MG63 (cell line): Measurements from ENCODE around the gene RAD54L2. TPM values are rescaled to one million over a fixed set of nuclear protein-coding genes. Genes with fewer than 3 reads are reported as not detected.

Experiments
- DNase-seq: peaks from one replicate; pipeline ENCODE4 v3.0.0-alpha.2; 2020
- H3K27me3 ChIP-seq: fragments of 250-450 bp; sonication (Bioruptor Pico); 2 replicates; pipeline ENCODE4 v1.5.1; 2020; ENCODE audit warnings: mild to moderate bottlenecking, moderate library complexity
- H3K36me3 ChIP-seq: fragments of 250-450 bp; sonication (Bioruptor Pico); 2 replicates; pipeline ENCODE4 v1.5.1; 2020; ENCODE audit warnings: mild to moderate bottlenecking, moderate library complexity
- H3K4me3 ChIP-seq: fragments of 250-450 bp; sonication (Bioruptor Pico); 2 replicates; pipeline ENCODE4 v1.5.1; 2020; ENCODE audit warnings: mild to moderate bottlenecking, moderate library complexity
- H3K9me3 ChIP-seq: fragments of 250-450 bp; sonication (Bioruptor Pico); 2 replicates; pipeline ENCODE4 v1.5.1; 2020; ENCODE audit warnings: mild to moderate bottlenecking, moderate library complexity
- total RNA-seq: library from RNA; depleted of rRNA; stranded (reverse); fragments of >200 nt; shearing (Covaris generic); gene quantifications from 2 replicates; pipeline ENCODE4 v1.2.3, GENCODE V29; 2014; ENCODE audit warnings: low replicate concordance; rRNA removed

The RAD54L2 gene
- total RNA-seq, 1 experiment from 2014 or later = 5.9 TPM

GRCh38 chr3:51580418-51580817 is 41.9 kb downstream of the RAD54L2 start:
- Histone ChIP-seq H3K36me3 (no peaks in the 10 kb centered on the region), H3K4me3 (no peak overlapping the region), H3K27me3 (no peaks in the 10 kb centered on the region), H3K9me3 (no peaks in the 10 kb centered on the region)
- no peak for DNase-seq

GRCh38 chr3:51581524-51581923 is 43.0 kb downstream of the RAD54L2 start:
- Histone ChIP-seq H3K9me3 (no peaks in the 10 kb centered on the region), H3K4me3 (no peak overlapping the region), H3K27me3 (no peaks in the 10 kb centered on the region), H3K36me3 (no peaks in the 10 kb centered on the region)
- DNase-seq = no peak

DNA sequence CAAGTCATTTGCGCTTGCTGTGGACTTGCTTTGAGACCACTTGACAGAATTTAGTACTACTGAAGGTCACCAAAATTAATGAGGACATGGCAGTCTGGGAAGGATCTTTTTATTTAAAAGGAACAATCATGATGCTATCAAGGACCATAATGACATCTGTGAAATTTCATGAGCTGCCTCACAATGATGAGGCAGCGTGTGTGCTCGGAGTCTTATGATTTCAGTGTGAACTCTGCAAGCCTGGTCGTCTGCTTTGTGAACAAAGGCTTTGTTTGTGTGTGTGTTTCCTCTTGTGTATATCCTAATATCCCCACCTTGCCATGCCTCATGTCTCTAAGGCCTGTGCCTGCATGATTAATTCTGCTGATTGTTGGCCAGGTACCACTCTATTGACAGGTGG is 46.7 kb downstream of the RAD54L2 start:
- Histone ChIP-seq H3K27me3 (no peaks in the 10 kb centered on the region), H3K9me3 (no peaks in the 10 kb centered on the region), H3K4me3 (no peak overlapping the region), H3K36me3 (no peaks in the 10 kb centered on the region; the same call in 1 of the 2 replicates)
- no peak for DNase-seq

DNA sequence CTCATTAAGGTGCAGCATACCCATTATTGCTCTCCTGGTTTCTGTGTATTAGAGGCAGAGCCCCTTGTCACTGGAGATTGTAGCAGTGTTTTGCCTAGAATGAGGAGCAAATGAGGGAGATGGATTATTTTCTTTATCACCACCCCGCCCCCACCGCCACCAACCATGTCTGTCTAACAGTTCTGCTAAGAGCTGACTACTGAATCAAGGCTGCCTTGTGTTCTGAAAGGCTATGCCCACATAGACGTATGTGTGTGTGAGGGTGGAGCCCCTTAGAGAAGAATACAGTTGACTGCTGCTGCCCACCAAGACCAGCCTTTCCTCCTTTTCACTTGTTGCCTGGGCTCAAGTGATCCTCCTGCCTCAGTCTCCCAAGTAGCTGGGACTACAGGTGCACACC is 47.4 kb downstream of the RAD54L2 start:
- Histone ChIP-seq H3K9me3 (no peaks in the 10 kb centered on the region), H3K36me3 (no peaks in the 10 kb centered on the region; the same call in 1 of the 2 replicates), H3K27me3 (no peaks in the 10 kb centered on the region), H3K4me3 (no peak overlapping the region)
- DNase-seq = no peak

Other genes starting within 250 kb of the RAD54L2 start
- gene MANF, start 153.4 kb upstream of the RAD54L2 start, total RNA-seq = 94.0 and 129 TPM in 2 replicates
- 24.6 and 25.2 TPM in 2 replicates for gene RBM15B, start 147.4 kb upstream of the RAD54L2 start, total RNA-seq
- 7.3 and 11.0 TPM in 2 replicates for gene DCAF1, start 38.7 kb upstream of the RAD54L2 start, total RNA-seq
- gene TEX264, start 132.5 kb downstream of the RAD54L2 start, total RNA-seq = 35.9 and 64.1 TPM in 2 replicates
- gene GRM2, start 168.3 kb downstream of the RAD54L2 start, total RNA-seq = not detected in 2 replicates
- gene IQCF6, start 240.5 kb downstream of the RAD54L2 start, total RNA-seq = not detected in 2 replicates